NCI-H187 treated with DMSO at 0.1 percent for 48 hours (cell line): ENCODE measurements around the gene TUBB2A.
"Not testable (repeated sequence)": the region's sequence is repeated elsewhere in the genome, so short reads cannot be mapped to it uniquely, and the experiment has no call there.

Experiments
- DNase-seq: peaks from one replicate; lab custom pipeline; 2025; lab: John Stamatoyannopoulos, UW

TUBB2A gene

DNA sequence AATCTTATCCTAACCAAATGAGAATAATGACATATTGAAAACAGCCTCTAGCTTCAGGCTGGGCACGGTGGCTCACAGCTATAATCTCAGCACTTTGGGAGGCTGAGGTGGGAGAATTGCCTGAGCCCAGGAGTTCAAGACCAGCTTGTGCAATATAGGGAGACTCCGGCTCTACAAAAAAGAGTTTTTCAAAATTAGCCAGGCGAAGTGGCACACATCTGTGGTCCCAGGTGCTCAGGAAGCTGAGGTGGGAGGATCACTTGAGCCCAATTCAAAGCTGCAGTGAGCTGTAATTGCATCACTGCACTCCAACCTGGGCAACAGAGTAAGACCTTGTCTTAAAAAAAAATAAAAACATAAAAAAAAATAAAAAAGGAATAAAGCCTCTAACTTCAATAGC lies 4.7 kb downstream of the TUBB2A start:
- DNase-seq, result no peak

DNA sequence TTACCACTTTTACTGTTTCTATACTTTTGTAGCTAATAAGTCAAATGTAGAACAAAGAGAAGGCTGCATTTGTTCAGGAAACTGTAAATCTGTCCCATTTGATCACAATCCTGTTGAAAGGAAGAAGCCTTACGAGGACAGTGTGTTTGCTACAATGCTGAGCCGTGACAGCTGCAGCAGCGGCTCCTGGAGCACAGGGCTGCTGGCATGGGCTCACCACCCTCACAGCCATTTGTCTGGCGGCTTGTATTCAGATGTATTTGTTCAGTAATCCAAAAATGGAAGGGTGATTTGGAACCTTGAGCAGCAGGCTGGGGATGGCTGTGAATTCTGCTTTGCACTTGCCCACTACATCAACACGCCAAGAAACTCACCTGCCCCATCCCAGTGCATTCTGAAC lies 5.7 kb downstream of the TUBB2A start:
- no peak for DNase-seq

DNA sequence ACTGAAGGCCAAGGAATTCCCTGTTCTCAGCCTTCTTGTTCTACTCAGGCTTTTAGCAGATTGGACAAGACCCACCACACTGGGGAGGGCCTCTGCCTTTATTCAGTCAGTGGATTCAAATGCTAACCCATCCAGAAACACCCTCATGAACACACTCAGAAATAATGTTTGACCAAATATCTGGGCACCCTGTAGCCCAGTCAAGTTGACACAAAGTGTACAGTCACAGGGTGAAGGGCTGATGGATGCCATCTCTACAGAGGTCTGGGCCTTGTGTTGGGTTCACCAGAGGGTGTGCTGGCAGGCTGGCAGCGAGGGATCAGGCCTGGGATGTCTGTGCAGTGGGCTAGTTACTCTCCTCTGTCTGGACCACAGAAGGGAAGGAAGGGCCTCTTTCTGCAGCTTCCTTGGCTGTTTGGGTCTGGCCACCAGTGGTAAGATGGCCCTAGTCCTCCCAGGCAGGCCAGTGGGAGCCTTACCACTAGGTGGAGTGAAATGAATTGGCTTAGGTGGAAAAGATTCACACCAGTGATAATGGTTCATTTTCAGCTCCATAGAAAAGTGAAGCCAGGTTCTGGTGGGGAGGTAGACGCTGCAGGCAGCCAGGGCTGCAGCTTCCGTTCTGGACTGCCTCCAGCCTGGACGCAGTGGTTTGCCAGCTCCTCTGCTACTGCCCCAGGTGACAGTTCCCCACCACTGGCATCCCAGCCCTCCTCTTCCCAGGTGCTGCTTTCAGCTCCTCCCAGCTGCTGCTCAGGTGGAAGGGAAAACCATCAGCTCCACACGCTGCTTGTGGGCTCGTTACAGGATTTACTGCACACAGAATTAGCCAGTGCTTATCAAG lies 9.2 kb downstream of the TUBB2A start:
- no peak for DNase-seq

DNA sequence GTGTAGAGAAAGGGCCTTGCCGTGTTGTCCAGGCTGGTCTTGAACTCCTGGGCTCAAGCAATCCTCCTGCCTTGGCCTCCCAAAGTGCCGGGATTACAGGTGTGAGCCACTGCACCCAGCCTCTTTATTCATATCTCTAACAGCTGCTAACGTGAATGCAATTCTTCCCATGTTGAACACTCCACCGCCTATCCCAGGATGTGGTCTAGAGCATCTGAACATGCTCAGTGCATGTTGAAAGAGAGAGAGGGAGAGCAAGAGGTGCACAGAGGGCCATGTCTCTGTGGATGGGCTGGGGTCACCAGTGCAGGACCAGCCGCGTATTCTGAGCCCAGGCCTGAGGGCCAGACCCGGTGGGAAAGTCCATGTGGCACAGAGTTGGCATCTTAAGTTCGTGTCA lies 12.8 kb downstream of the TUBB2A start:
- DNase-seq, result no peak

DNA sequence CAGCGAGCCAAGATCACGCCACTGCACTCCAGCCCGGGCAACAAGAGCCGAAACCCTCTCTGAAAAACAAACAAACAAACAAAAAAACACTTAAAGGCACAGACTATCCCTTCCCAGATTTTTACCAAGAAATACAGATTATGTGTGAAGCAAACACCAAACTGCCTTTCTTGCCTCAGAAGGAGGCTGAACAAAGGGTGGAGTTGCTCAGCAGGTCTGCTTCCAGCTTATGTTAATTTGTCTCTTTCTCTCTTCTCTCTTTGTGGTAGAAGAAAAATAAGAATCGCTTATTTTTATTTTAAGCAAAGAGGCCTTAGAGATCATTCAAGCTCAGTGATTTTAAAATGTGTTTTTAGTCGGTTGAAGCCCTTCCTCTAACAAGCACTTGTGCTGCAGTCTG lies 14.2 kb downstream of the TUBB2A start:
- DNase-seq, result no peak

DNA sequence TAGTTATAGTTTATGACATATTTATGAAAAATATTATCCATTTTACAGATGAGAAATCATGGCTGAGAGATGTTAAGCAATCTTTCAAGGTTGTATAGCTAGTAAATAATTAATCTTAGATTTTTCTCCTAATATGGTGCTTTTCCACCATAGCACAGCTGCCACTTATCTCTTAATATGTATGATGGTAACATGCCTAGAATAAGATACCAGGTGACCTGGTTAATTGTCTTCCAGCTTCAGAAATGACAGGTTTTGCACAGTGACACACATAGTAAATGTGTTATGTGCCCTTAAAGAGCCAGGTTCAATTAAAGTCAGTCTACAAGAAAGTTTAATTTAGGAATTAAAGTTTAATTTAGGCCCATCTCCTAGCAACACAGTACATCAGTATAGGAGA lies 14.8 kb downstream of the TUBB2A start:
- DNase-seq, result no peak

DNA sequence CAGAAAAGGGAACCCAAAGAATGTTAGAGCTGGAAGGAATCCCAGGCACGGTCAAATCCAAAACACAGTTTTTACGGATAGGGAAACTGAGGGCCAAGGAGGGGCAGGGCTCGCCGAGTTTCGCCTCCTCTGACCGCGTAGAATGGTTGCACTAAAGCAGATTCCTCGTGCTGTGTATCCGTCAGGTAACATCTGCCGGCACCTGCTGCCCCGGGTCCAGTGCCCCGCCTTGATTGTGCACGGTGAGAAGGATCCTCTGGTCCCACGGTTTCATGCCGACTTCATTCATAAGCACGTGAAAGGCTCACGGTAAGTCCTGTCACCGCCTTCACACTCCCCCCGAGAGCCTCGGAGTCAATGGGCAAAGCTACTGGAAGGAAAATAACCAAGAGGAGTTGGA lies 17.1 kb downstream of the TUBB2A start:
- no peak for DNase-seq

DNA sequence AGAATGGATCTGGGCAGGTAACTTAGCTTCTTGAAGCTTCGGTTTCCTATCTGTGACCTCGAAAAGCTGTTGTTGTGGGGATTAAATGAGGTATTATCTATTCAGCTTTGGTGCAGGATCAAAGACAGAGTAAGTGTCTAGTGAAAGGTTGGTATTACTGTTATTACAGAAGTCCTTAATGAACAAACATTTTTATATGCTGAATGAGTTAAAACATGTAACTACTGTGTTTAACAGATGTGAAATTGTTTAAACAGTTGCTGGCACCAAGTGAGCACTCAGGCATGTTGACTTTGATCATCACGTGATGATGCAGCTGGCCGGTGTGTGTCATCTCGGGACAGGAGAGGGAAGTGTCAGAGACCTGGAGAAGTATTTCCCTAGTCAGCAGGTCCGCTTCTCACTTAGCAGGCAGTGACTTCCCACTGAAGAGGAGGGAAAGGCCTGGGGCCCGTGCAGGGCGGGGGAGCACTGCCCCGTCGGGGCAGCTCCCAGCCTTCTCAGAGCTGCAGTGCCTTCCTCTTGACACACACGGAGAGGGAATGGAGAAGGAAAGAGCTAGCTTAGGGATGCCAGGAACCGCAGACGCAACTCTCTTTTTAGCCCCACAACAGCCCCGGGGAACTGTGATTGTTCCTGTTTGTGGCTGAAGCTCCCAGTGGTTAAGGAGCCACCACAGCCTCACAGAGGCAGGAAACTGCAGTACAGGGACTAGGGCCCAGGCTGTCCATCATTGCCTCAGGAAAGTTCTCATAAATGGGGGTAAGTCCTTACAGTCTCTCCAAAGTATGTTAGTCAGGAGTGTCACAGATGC lies 18.0 kb downstream of the TUBB2A start:
- DNase-seq, result peak; percentile 61

DNA sequence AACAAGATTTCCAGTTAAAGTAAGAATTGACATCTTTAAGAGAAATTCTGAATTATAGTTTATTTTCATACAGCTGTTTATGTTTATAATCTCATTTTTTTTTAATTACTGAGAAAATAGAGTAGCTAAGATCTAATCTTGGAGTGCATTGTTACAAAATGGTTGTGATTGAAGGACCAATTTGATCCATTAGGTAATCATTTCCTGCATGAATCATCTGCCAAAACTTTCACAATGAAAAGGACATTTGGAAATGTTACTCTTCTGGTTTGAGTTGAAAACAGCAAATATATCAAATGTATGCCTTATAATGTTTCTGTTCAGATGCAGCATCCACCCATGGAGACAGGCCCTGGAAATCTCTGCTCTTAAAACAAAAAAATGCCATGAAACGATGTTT lies 19.0 kb downstream of the TUBB2A start:
- no peak for DNase-seq

DNA sequence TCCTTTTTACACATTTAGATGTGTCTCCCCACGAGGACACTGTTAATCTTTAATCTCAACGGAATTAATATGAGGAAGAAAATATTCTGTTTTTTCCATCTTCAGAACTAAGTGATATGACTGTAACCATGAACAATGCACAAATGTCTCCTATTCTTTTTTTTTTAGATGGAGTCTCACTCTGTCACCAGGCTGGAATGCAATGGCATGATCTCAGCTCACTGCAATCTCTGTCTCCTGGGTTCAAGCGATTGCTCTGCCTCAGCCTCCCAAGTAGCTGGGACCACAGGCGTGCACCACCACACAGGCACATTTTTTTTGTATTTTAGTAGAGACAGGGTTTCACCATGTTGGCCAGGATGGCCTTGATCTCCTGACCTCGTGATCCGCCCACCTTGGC lies 19.5 kb downstream of the TUBB2A start:
- not testable (repeated sequence) for DNase-seq

DNA sequence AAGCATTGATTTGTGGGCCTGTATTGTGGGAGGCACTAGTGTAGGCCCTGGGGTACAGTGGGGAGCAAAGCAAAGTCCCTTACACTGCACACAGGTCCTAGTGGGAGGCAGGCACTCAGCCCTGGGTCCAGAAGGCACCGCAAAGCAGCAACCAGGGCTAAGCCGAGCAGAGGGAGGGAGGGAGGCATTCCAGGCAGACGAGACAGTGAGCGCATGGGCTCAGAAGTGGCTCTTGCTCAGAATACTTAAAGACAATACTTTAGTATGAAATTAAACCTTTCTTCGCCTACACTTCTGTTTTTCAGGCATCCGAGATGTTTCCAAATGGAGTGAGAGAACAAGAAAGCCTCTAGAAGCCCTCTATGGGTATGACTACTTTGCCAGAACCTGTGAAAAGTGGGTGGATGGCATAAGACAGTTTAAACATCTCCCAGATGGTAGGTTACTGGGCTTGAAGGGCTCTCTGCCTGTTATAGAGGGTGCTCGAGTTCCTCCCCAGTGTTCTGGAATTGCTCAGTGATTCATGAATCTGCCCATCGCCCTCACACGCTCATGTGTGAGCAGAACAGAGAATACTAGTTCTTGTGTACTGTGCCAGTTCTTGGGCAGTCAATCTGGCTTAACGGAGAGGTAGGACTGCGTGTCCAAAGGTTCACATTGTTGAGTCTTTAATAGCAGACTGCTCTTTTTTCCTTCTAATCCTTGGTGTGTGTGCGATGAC lies 20.1 kb downstream of the TUBB2A start:
- no peak for DNase-seq

DNA sequence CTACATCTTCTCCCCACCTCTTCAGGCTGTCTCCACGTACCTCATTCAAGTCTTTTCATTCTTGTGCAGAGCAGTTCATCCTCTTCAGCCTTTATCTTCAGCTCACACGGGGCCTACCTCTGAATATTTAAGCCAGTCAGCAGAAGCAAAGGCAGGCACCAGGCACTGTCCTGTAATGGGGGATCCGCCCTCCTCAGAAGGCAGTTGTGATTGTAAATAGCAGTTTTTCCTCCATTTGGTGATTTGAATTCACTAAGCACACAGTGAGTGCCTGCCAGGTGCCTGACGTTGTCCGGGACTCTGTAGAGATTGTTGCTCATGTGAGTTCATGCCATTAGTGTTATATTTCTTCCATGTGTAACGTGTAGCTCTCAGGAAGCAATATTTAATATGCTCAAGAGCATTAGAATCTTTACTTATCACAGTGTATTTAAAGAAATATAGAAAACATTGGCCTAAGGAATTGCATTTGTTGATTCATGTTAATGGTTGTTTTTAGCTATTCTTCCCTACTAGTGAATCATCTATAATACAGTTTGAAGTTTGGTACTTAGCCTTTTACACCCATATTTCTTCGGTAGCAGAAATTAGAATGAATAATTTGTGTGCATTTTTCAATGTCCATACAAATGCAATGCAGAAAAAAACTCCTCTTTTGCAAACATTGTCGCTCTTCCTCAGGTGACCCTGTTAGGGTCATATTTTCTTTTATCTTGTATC lies 20.9 kb downstream of the TUBB2A start:
- DNase-seq, result no peak

DNA sequence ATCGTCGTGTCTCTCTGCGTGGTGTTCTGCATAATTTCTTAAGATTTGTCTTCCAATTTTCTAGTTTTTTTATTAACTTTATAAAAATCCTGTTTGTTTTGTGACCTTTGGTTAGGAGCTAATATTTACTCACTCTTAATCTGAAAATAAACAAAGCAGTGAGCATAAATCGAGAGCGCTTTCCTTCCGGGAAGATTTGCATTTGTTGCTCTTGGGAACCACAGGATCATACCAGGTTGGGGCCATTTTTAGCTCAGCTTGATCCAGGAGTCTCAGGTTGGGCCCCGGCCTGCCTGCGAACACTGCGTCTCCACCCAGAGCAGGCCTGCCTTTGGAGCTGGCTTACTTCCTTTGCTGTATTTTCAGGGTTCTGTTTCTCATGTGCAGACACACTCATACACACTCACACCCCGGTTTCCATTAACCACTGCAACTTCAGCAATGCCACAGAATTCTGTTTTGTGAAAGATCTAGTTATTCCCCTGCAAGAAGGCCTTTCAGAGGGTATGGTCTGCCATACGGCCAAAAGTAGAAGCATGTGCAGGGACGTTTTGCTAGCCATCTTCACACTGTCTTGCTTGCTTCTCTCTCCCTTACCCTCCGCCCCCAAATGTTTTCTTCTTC lies 21.6 kb downstream of the TUBB2A start:
- no peak for DNase-seq

DNA sequence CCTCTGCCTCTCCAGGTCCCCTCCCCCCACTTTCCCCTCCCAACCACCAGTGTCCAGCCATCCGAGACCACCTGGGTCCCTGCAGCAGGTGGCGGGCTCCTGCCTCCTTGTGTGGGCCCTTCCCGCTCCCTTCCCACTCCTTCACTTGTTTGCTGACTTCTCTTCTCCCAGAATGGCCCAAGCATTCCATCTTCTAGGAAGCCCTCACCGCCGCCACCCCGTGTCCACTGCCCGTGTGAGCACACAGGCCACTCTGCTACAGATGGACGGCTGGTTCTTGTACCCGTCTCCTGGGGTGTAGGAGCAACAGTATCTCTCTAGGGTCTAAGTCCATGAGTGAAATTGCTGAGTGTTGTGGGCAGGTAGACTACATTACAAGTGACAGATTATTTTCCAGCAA lies 23.8 kb downstream of the TUBB2A start:
- no peak for DNase-seq

DNA sequence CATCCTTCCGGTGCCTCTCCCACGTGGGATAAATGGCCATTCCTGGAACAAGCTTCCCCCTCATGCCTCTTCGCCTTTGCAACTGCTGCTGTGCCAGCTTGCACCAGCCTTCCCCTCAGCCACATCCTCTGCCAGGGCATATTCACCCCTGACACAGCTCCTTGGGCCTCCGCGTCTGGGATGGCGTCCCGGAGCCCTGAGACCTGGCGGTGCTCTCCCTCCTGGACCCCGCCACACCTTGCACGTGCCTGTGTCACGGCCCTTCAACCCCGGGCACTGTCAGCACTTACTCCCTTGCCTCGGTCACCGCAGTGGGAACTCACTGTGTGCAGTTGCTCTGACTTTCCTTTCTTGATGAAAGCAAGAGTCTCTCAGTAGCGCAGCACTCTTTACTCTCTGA lies 25.6 kb downstream of the TUBB2A start:
- no peak for DNase-seq

DNA sequence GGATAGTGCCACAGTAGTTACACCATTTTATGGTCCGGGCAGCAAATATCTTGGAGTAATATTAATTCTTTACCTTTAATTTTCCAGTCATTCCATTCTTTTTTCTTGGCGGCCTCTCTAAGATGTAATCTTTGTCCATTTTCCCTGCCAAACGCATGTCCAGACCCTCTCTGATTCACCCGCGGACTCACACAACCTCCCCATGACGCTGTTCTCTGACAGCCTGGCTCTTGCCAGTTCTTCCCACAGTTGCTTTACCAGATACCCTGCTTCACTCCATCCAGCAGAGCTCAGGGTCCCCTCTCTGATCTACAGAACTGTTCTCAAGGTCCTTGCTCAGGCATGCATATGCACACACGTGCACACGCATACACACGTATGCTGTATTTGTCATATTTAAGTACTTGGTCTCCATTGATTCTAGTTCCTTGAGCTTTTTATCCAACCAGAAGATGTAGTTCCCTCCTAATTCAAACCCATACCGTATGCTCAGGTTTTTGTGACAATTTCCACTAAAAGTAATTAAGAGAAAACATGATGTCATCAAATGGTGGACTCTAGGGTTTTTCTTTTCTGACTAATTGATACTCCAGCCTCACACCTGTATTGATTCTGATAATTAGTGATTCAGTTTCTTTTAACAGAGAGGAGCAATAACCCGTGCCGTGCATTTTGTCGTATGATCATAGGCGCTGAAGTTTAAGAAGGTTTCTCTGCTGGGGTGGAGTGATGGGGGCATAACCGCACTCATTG lies 28.8 kb downstream of the TUBB2A start:
- no peak for DNase-seq

DNA sequence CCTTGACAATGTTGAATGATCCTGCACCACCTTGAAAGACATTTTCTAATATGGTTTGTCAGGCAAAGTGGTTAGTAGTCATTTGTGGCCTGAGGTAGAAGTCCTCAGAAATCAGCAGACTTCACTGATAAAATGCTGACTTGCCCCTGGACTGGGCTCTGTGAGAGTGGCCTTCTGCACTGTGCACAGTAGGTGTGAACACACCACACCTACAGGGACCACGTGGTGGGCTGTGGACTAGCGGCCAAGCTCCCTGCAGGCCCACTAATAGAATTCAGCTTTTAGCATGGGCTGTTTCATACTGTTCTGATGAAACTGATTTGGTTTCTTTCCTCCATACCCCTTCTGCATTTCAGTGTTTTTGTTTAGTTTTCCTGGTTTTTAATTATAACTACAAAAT lies 31.5 kb downstream of the TUBB2A start:
- no peak for DNase-seq

DNA sequence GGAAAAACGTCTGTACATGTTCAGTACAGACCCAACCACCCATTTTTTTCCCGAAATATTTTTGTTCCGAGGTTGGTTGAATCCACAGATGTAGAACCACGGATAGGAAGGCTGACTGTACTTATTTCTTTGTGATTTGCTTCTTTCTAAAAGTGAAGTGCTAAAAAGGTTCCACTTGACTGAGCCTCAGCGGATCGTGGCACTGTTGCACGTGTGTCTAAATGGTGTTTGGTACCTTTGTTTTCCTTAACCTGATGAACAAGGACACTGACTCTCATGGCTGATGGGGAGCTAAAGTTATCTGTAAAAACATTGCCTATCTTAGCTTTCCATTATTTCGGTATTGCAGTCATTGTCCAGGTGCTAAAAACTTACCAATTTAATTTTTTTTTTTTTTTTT lies 32.7 kb downstream of the TUBB2A start:
- peak; percentile 49 for DNase-seq

DNA sequence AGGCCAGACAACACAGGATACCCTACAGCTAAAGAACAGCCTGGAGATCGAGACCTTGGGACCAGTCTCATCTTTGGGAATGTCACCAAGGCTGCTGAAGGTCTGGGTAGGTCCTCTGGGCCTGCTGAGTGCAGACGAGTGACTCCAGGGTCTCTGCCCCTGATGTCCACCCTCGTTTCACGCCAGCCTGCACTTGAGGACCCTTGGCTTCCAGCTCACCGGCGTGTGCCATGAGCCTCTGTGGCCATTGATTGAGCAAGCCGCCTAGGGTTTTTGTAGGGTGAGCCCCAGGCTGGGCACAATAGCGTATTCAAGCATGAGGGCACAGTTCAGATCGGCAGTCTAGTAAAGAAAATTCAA lies 34.5 kb downstream of the TUBB2A start:
- no peak for DNase-seq

DNA sequence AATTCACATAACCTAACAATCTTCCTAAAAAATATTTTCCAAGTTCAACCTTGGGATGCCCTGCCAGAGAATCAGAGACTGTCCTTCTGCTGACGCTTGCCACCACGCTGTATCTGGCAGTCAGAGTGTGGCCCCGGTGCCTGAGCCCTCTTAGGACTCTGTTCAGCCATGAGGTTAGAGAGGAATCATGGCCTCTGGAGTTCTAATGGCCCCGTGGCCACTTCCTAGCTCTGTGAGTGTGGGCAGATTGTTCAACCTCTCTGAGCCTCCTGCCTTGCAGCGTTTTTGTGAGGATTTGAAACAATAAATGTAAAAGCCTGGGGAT lies 36.6 kb downstream of the TUBB2A start:
- no peak for DNase-seq

DNA sequence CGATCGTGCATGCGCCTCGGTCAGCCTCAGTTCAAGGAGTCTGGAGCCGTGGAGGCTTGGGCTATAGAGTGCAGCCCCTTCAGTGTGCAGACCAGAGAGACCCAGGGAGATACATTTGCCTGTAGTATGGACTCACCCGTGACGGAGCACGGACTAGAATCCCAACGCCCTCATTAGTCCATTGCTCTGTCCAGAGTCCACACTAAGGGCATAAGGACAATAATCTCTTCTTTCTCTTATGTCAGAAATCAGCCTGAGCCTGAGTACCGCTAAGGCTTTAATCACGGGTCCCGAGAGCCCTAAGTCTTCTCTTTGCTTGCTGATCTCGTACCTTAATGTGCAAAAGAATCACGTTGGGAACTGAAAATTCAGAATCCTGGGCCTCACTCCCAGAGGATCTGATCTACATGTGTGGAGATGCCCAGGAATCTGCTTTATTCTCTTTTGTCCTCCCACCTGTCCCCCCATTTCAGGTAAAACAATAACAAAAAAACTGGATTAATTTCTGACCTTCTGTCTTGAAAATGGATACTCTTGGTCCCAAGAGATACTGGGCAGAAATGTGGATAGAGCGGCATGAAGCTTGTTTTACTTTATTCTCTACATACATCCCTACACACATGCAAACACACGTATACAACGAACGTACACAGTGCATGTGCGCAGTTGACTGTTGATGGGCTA lies 38.2 kb downstream of the TUBB2A start:
- DNase-seq, result no peak
